Trophoblast cell (in vitro differentiated cells and primary cell): Measurements from ENCODE around the gene IVNS1ABP.
"Not testable (repeated sequence)": the region's sequence is repeated elsewhere in the genome, so short reads cannot be mapped to it uniquely, and the experiment has no call there.

ENCODE experiments used
- DNase-seq, 2 donors: peaks; one replicate each; pipeline ENCODE4 v3.0.0-alpha.2; 2016
- H2AFZ ChIP-seq: 2 replicates; pipeline ENCODE4 v1.6.1; 2013; ENCODE audit warnings: low read length, moderate library complexity, mild to moderate bottlenecking; ENCODE audit not compliant: insufficient read depth, poor library complexity
- H2AK5ac ChIP-seq: 2 replicates; pipeline ENCODE4 v1.6.1; 2013; ENCODE audit warnings: mild to moderate bottlenecking, low read length
- H2BK120ac ChIP-seq: 2 replicates; pipeline ENCODE4 v1.6.1; 2013; ENCODE audit warnings: low read length, mild to moderate bottlenecking, moderate library complexity; ENCODE audit not compliant: insufficient read depth, poor library complexity
- H2BK12ac ChIP-seq: 2 replicates; pipeline ENCODE4 v1.6.1; 2013; ENCODE audit warnings: mild to moderate bottlenecking, low read length, moderate library complexity
- H2BK5ac ChIP-seq: 2 replicates; pipeline ENCODE4 v1.6.1; 2013; ENCODE audit warnings: low read length, low read depth, moderate library complexity, mild to moderate bottlenecking; ENCODE audit not compliant: poor library complexity
- H3K14ac ChIP-seq: 2 replicates; pipeline ENCODE4 v1.6.1; 2013; ENCODE audit warnings: mild to moderate bottlenecking, low read length
- H3K18ac ChIP-seq: 2 replicates; pipeline ENCODE4 v1.6.1; 2013; ENCODE audit warnings: mild to moderate bottlenecking, low read length
- H3K23ac ChIP-seq: 2 replicates; pipeline ENCODE4 v1.6.1; 2013; ENCODE audit warnings: low read length
- H3K27ac ChIP-seq: 2 replicates; pipeline ENCODE4 v1.5.1; 2013; ENCODE audit warnings: low read depth, mild to moderate bottlenecking, inconsistent platforms, low read length, moderate library complexity
- H3K27me3 ChIP-seq: 2 replicates; pipeline ENCODE4 v1.6.1; 2013; ENCODE audit warnings: inconsistent platforms, mild to moderate bottlenecking, low read length, moderate library complexity; ENCODE audit not compliant: insufficient read depth
- H3K36me3 ChIP-seq, 2 experiments: 1 replicate in 1 of 2; 2 replicates in 1 of 2; pipeline ENCODE4 v1.6.1; 2013; ENCODE audit warnings: low read length in 2 of 2, mild to moderate bottlenecking in 2 of 2, moderate library complexity in 1 of 2; ENCODE audit not compliant: insufficient read depth in 2 of 2, control insufficient read depth in 1 of 2
- H3K4ac ChIP-seq: 2 replicates; pipeline ENCODE4 v1.6.1; 2013; ENCODE audit warnings: low read depth, mild to moderate bottlenecking, low read length, moderate library complexity
- H3K4me1 ChIP-seq, 2 experiments: 1 replicate in 1 of 2; 2 replicates in 1 of 2; pipeline ENCODE4 v1.6.1; 2013; ENCODE audit warnings: low read length in 2 of 2, mild to moderate bottlenecking in 2 of 2, moderate library complexity in 1 of 2; ENCODE audit not compliant: insufficient read depth in 2 of 2, control insufficient read depth in 1 of 2
- H3K4me2 ChIP-seq: 2 replicates; pipeline ENCODE4 v1.6.1; 2013; ENCODE audit warnings: inconsistent platforms, mild to moderate bottlenecking, low read length, moderate library complexity
- H3K4me3 ChIP-seq: 2 replicates; pipeline ENCODE4 v1.5.1; 2013; ENCODE audit warnings: mild to moderate bottlenecking, low read depth, low read length, inconsistent platforms
- H3K79me1 ChIP-seq: one replicate; pipeline ENCODE4 v1.6.1; 2013; ENCODE audit warnings: low read length
- H3K79me2 ChIP-seq: 2 replicates; pipeline ENCODE4 v1.6.1; 2013; ENCODE audit warnings: low read length, mild to moderate bottlenecking; ENCODE audit not compliant: control insufficient read depth, insufficient read depth, poor library complexity
- H3K9ac ChIP-seq: 2 replicates; pipeline ENCODE4 v1.6.1; 2013; ENCODE audit warnings: mild to moderate bottlenecking, low read length
- H3K9me3 ChIP-seq: 2 replicates; pipeline ENCODE4 v1.6.1; 2013; ENCODE audit warnings: low read depth, mild to moderate bottlenecking, control low read depth, inconsistent platforms, low read length; ENCODE audit not compliant: insufficient read depth
- H4K12ac ChIP-seq: 2 replicates; pipeline ENCODE4 v1.6.1; 2013; ENCODE audit warnings: low read depth, mild to moderate bottlenecking, low read length, moderate library complexity
- H4K8ac ChIP-seq: 2 replicates; pipeline ENCODE4 v1.6.1; 2013; ENCODE audit warnings: low read depth, mild to moderate bottlenecking, low read length, moderate library complexity
- H4K91ac ChIP-seq: one replicate; pipeline ENCODE4 v1.6.1; 2013; ENCODE audit warnings: low read depth, mild to moderate bottlenecking, low read length, moderate library complexity
- WGBS: extraction: QIAGEN DNeasy Blood & Tissue Kit; methylation state at CpG from one replicate; pipeline ENCODE4 v1.1.7; 2013; ENCODE audit warnings: missing lambda C conversion rate; ENCODE audit not compliant: insufficient read length, insufficient coverage; ENCODE audit errors: extremely low coverage; 5-methylcytosine and 5-hydroxymethylcytosine counted together

Gene IVNS1ABP

GRCh38 chr1:185322636-185323035, 5.6 kb upstream of the IVNS1ABP start:
- Histone ChIP-seq H3K79me2 (no peaks in the 10 kb centered on the region), H2BK5ac (no peak overlapping the region), H4K91ac (no peak overlapping the region), H4K8ac (no peak overlapping the region), H3K9ac (no peak overlapping the region), H3K4me3 (no peak overlapping the region), H2AFZ (no peak overlapping the region), H2BK120ac (no peak overlapping the region), H3K18ac (no peak overlapping the region), H2AK5ac (no peak overlapping the region), H3K4ac (no peak overlapping the region), H4K12ac (no peak overlapping the region), H3K36me3 (peaks cover 0 to 3% of the 10 kb centered on the region in 2 experiments), H3K4me2 (no peak overlapping the region), H3K4me1 (peaks cover 3 to 12% of the 10 kb centered on the region in 2 experiments), H2BK12ac (no peak overlapping the region), H3K27ac (no peak overlapping the region), H3K23ac (no peak overlapping the region), H3K27me3 (no peaks in the 10 kb centered on the region), H3K14ac (no peak overlapping the region), H3K79me1 (peaks cover 12% of the 10 kb centered on the region), H3K9me3 (peaks cover 2% of the 10 kb centered on the region)
- DNase-seq = no peak
- WGBS = no CpG with 5 or more reads among the region's 2 CpGs

- peak overlapping the region; percentile 14 for H3K4ac ChIP-seq
- H4K8ac ChIP-seq = peak overlapping the region; percentile 32
- H3K27me3 ChIP-seq, H3K79me2 ChIP-seq, H2AFZ ChIP-seq, H3K9ac ChIP-seq, DNase-seq, H4K12ac ChIP-seq, H3K23ac ChIP-seq, H3K4me2 ChIP-seq, H3K36me3 ChIP-seq, H3K9me3 ChIP-seq, H3K4me3 ChIP-seq, H3K27ac ChIP-seq: not testable (repeated sequence)
- peak overlapping the region; percentile 22 for H2BK5ac ChIP-seq
- peak overlapping the region; percentile 100 for H2AK5ac ChIP-seq
- peaks cover 3 to 13% of the 10 kb centered on the region in 2 experiments for H3K4me1 ChIP-seq
- peak overlapping the region; percentile 43 for H2BK120ac ChIP-seq
- H3K18ac ChIP-seq = peak overlapping the region; percentile 7
- peak overlapping the region; percentile 8 for H3K14ac ChIP-seq
- WGBS = no CpG with 5 or more reads among the region's 36 CpGs
- H4K91ac ChIP-seq = peak overlapping the region; percentile 59
- peaks cover 17% of the 10 kb centered on the region for H3K79me1 ChIP-seq
- H2BK12ac ChIP-seq = peak overlapping the region; percentile 29
These were observed 4.7 kb upstream of the IVNS1ABP start for GRCh38 chr1:185321653-185322221.

GRCh38 chr1:185321104-185321503, 4.1 kb upstream of the IVNS1ABP start:
- not testable (repeated sequence) for H3K4ac ChIP-seq, H3K4me2 ChIP-seq, H3K9ac ChIP-seq, H4K12ac ChIP-seq, H3K27me3 ChIP-seq, H4K91ac ChIP-seq, H2AFZ ChIP-seq, DNase-seq, H3K14ac ChIP-seq, H3K18ac ChIP-seq, H3K27ac ChIP-seq, H3K36me3 ChIP-seq, H3K23ac ChIP-seq, H2BK5ac ChIP-seq, H3K9me3 ChIP-seq, H3K79me2 ChIP-seq, H3K4me3 ChIP-seq, H4K8ac ChIP-seq, H2AK5ac ChIP-seq
- Histone ChIP-seq H3K79me1 (peaks cover 24% of the 10 kb centered on the region), H2BK120ac (peak overlapping the region; percentile 35), H2BK12ac (peak overlapping the region; percentile 36), H3K4me1 (peaks cover 3 to 12% of the 10 kb centered on the region in 2 experiments)
- WGBS = no CpG with 5 or more reads among the region's 7 CpGs

- Histone ChIP-seq H3K79me2 (peaks cover 13% of the 10 kb centered on the region), H3K4ac (no peak overlapping the region), H3K4me3 (no peak overlapping the region), H3K79me1 (peaks cover 29% of the 10 kb centered on the region), H3K18ac (no peak overlapping the region), H3K4me2 (no peak overlapping the region), H3K27ac (no peak overlapping the region), H2BK5ac (no peak overlapping the region), H2AK5ac (no peak overlapping the region), H3K27me3 (no peaks in the 10 kb centered on the region), H4K12ac (no peak overlapping the region), H3K36me3 (peaks cover 0 to 3% of the 10 kb centered on the region in 2 experiments), H4K8ac (no peak overlapping the region), H2BK12ac (no peak overlapping the region), H4K91ac (no peak overlapping the region), H3K9me3 (peaks cover 2% of the 10 kb centered on the region), H3K9ac (no peak overlapping the region), H3K23ac (no peak overlapping the region), H2BK120ac (peak overlapping the region; percentile 46), H2AFZ (no peak overlapping the region), H3K4me1 (peaks cover 3 to 10% of the 10 kb centered on the region in 2 experiments), H3K14ac (no peak overlapping the region)
- peak in 1 of 2 donors; percentile 51 for DNase-seq
- no CpG with 5 or more reads among the region's 1 CpG for WGBS
These were observed 2.1 kb upstream of the IVNS1ABP start for GRCh38 chr1:185319139-185319475.
